Measurements from ENCODE around the gene RLF.

DNA sequence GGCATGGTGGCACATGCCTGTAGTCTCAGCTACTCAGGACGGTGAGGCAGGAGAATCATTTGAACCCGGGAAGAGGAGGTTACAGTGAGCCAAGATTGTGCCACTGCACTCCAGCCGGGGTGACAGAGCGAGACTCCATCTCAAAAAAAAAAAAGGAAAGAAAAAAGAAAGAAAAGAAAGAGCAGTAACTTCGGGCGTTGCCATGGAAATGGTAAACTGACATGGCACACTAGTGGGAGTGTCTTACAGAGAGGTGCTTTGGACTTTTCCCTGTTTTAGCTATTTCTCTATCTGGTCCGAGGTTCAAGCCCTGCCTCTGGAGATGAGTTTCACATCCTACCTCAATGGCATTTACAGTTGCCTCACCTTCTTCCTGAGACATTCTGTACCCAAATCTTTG is 41.1 kb upstream of the RLF start:
- TF ChIP-seq, protein P1, sequence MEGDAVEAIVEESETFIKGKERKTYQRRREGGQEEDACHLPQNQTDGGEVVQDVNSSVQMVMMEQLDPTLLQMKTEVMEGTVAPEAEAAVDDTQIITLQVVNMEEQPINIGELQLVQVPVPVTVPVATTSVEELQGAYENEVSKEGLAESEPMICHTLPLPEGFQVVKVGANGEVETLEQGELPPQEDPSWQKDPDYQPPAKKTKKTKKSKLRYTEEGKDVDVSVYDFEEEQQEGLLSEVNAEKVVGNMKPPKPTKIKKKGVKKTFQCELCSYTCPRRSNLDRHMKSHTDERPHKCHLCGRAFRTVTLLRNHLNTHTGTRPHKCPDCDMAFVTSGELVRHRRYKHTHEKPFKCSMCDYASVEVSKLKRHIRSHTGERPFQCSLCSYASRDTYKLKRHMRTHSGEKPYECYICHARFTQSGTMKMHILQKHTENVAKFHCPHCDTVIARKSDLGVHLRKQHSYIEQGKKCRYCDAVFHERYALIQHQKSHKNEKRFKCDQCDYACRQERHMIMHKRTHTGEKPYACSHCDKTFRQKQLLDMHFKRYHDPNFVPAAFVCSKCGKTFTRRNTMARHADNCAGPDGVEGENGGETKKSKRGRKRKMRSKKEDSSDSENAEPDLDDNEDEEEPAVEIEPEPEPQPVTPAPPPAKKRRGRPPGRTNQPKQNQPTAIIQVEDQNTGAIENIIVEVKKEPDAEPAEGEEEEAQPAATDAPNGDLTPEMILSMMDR (IDR thresholded peaks at IDR 0.05): no peak
- no peak for TF ChIP-seq POLR2A (IDR thresholded peaks at IDR 0.05)
- no peak for TF ChIP-seq POLR2AphosphoS5 (IDR thresholded peaks at IDR 0.05)
- no peak for TF ChIP-seq EP300 (IDR thresholded peaks at IDR 0.05)
